Activated CD4-positive, CD25-positive, alpha-beta regulatory T cell treated with anti-CD3 and anti-CD28 coated beads, Interleukin-2, amount 50 U/mL, for 72 hours (primary cell): Measurements from ENCODE around the gene SLIT1.
"Not testable (repeated sequence)": the region's sequence is repeated elsewhere in the genome, so short reads cannot be mapped to it uniquely, and the experiment has no call there.

ENCODE experiments used
- DNase-seq: peaks from one replicate; pipeline ENCODE4 v3.0.0; 2021

SLIT1 gene

DNA sequence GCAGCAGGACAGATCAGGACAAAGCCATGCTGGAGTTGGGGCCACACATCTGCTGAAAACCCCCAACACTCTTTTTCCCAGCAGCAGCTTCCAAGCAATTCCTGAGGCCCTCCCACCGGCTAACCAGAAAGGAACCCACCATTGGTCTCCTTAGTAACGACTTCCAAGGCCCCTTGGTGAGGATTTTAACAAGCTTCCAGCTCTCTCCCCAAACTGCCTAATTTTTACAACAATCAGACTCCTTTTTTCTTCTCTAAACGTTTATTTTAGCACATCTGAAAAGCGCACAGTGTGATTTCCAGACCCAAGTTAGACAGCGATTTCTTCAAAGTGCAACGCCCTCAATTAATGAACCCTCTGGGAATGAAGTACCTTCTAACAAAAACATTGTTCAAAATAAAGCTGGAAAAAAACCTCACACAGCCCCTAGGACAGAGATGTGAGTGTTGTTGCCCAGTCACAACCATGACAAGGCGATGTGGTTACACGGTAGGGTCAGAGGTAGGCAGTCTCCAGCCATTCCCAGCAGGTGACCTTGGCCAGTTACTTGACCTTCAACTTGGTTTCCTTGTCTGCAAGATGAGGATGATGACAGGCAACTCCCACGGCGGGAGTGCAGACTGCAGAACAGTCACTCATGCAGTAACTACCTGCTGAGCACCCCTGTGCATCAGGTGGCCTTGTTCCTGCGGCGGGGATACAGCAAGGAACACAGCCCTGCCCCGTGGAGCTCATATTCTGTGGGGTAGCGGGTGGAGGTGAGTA is 82.3 kb downstream of the SLIT1 start:
- no peak for DNase-seq

DNA sequence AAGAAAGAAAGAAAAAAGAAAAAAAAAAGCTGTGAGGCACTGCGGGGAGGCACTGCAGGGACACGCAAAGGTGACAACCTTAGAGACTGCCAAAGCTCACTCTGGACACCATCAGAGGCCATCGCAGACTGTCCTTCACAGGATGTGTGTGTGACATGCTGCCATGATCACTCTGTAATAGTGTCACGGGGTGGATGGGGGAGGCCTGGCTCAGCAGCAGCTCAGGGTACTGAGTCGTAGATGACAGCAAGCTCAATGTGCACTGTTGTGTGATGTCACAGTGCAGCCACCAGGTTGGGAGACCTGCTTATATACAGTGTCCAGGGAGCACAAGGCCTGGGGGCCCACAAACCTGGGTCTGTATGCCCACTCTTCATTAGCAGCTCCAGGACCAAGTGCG is 83.3 kb downstream of the SLIT1 start:
- DNase-seq: no peak

DNA sequence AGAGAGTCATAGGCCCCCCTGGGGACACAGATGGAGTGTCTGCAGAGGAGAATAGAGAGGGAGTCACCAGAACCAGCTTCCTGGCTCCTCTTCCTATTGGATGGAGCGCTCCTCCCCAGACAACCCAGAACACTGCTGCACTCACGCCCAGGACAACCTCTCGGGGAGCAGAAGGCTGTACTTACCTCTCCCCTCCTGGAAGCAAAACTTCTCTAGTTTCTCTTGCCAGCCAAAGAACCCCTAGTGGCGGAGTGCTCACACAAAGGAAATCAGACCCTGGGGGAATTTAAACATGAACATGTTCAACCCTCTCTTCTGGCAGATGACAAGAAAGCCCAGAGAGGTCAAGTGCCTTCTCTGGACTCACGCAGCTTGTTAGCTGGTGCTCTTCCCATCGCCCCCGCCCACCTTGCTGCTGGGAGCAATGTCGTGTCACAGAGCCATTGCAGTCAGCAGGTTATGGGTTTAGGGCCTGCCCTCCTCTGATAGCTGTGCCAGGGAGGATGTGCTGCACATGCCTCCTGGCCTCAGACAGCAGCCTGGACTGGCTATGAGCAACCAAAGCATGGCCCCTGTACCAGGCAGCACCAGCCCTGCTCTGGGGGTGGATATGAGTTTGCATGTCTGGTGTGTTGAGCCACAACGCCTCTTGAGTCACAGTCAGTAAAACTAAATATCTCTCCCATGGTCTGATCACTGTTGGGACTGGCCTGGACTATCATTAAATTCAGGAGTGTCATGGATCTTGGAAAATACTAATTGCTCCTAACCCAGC is 84.4 kb downstream of the SLIT1 start:
- DNase-seq: no peak

DNA sequence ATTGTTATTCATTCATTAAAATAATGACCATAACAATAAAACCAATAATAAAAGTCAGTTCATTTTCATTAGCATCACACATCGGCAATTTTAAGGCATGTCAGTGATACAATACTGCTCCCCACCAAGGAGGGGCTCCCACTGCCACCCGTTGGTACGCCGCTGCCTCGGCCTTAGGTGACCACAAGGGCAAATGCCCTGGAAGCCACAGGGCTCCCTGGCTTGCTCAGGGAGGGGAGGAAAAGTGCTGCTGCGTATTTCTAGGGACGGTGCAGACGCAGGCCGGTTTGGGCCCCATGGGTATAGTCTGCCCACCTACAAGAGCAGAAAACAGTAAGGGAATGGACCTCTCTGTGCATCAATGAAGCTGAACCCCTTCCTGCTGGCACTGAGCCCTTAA is 85.1 kb downstream of the SLIT1 start:
- no peak for DNase-seq

DNA sequence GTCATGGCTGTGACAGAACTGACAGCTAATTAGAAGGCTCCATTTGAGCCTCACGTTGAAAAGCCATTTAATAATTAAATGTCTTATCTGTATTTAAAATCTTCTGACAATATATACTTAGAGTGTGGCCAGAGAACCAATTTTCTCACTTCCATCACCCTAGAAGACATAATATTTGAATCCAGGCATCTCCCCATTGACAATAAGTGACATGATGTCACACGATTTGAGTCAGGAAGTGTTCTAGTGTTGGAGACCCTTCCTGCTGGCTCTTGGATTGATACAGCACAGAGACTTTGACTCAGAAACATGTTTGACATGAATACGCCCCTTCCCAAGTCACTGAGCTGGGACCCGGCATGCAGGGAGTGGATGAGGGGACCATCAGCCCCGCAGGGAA is 85.9 kb downstream of the SLIT1 start:
- DNase-seq: no peak

DNA sequence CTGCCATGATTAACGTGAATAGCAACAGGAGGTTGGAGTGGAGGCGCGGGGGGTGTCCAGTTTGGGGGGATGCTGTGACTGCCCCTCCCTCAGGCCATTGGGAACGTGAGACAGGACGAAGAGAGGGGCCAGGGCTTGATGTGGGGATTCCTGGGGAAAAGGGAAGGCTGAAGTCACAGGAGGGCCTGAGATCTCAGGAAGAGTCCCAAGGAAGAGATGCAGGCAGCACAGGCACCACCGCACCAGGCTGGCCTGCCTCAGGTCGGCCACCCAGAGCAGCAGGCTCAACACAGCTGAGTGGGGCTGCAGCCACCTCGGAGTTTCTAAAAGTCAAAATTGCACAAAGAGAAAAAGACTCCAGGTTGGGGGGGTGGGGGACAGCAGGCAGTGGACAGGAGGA is 86.7 kb downstream of the SLIT1 start:
- no peak for DNase-seq

DNA sequence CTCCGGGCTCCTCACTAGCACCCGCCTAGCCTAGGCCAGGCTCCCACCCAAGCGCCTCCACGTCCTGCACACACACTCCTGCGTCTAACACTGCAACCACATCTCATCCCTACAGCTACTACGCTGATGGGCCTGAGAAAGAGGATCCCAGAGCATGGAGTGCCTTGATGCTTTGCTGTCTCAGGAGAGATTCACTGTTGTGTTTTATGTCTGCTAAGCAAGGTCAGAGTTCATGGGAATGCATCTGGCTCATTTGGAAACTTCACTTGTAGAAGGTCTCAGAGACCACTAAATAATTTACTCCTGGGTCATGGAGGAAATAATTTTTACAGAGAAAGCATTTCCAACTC is 88.7 kb downstream of the SLIT1 start:
- DNase-seq: no peak

DNA sequence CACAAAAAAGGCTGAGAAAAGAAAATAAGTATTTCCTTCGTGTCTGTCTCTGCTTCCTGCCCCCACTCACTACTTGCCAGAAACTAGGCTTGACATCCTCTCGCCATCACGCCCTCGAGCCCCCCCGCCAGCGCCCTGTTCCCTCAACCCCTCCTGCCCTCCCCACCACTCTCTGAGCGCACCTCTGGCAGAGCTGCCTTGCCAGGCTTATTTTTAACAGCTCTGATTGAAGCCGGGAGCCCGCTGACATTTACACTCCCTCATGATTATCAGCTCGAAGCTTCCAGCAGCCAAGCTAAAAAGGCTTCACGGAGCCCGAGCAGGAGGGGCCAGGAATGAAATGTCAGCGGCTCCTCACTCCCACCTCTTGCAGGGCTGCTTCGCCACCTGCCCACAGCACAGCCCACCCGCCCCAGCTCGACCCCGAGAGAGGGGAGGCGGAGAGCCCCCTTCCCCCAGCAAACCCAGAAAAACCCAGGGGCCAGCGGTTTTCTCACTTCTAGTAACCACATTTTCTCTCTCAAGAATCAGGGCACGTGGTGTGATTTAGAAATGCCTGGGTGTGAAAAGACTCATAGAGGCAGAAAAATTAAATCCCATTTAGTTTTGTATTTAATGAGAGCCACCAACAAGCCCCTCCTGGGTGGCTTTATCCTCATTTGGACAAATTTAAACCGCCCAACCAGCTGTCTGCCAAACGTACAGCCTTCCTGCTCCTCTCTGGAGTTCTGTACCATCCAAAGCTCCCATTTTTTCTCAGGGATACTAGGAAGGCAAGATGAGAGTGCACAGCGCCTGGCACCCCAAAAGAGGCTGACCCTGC is 89.3 kb downstream of the SLIT1 start:
- DNase-seq: no peak

DNA sequence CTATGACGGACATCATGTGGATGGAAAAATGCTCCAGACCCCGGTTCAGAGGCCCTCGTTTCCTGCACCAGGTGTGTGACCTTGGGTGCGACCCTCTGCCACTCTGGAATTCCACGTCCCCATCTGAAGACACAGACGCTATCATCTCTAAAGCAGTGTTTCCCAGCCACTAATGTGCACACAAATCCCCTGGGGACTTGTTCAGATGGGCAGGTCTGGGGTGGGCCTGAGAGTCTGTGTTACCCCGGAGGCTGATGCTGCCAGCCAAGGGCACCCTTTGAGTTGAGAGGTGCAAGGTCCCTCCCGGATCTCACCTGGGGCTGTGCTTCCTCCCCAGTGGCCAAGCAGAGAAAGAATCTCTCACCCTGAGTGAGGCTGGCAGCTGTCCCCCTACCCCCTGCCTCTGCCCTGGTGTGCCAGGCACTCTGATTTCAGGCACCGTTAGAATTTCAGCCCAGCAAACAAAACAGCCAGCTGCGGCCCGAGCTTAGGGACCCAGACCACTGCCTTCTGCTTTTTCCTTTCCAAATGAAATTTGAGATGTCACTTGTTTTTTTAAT is 90.0 kb downstream of the SLIT1 start:
- DNase-seq: no peak

DNA sequence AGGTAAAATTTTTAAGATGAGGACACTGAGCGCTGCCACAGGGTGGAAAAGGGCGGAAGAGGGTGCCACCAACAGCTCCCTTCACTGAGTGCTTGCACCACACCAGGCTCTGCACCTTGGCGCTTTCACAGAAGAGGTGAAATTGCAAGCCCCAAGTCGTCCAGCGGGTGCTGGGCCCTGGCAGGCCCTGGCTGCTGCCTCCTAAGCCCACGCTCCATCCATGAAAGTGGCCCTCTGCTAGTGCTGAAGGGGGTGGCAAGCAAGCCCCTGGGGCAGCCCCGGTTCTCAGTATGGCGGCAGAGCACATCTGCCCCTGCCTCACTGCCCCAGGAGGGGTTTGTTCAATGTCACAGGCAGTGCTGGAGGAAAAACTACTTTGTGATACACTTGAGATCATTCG is 95.1 kb downstream of the SLIT1 start:
- DNase-seq: no peak

DNA sequence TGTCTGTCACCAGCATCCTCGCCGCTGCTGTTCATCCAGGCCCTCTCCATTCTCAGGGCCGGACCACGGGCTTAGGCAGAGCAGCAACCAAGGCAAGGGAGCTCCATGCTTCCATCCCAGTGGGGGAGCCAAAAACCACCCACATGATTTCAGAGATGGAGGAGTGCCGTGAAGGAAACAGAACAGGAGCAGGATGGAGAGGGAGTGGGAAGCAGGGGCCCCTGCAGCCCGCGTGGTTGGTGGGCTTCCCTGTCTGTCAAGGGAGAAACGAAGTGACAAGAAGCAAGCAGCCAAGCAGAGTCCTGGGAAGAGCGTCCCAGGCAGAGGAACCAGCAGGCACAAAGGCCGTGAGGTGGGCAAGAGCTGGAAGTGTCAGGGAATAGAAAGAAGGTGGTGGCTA is 95.7 kb downstream of the SLIT1 start:
- no peak for DNase-seq

DNA sequence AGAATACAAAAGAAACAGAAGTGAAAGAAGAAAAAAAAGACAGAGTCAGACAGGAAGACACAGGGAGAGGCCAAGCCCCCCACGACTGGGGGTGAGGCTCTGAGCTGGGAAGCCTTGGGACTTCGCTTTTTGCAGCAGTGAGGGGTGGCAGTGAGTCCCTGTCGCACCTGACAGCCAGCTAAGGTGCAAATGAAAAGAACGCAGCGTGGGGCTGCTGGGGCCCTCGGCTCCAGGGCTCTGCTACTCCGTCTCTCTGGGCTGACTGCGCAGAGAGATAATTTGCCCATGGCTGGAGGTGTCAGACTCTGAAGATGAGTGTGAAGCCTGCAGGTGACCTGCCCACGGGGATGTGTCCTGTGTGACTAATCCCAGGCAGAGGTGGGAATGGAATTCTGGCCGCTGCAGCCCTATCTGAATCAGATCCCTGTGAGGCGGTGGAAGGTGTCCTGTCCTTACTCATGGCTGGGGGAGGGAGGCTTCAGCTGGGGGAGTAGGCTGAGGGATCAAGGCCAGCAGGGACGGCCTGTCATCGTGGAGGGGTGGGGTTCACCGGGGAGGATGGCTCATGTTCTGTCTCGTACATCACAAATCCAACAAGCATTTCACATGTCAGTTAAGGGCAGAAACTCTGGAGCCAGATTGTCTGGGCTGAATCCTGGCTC is 96.4 kb downstream of the SLIT1 start:
- no peak for DNase-seq

DNA sequence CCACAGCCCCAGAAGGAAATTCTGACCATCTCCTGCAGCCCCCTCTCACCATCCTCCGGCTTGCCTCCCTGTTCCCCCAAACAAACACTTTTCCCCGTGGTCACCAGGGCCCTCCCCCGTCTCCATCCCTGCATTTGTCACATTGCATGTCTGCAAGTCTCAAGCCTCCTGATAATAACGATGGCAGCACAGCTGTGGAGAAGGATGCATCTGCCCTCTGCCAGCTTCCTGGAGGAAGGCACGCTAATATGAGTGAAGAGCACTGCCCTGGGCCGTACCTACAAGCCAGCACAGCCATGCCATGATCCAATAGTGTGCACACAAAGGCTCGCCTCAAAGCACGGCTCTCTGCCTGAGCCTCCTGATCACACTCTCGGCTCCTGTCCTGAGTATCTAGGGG is 98.5 kb downstream of the SLIT1 start:
- DNase-seq: no peak

DNA sequence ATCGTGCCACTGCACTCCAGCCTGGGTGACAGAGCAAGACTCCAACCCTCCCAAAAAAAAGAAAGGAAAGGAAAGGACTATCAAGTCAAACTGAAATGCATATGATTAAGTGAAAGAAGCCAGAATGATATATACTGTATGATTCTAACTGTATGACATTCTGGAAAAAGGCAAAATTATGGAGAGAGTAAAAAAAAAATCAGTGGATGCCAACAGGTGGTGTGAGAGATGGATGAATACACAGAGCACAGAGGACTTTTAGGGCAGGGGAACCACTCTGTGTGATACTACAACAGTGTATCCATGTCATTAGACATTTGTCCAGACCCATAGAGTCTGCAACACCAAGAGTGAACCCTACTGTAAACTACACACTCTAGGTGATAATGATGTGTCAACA is 99.2 kb downstream of the SLIT1 start:
- no peak for DNase-seq

DNA sequence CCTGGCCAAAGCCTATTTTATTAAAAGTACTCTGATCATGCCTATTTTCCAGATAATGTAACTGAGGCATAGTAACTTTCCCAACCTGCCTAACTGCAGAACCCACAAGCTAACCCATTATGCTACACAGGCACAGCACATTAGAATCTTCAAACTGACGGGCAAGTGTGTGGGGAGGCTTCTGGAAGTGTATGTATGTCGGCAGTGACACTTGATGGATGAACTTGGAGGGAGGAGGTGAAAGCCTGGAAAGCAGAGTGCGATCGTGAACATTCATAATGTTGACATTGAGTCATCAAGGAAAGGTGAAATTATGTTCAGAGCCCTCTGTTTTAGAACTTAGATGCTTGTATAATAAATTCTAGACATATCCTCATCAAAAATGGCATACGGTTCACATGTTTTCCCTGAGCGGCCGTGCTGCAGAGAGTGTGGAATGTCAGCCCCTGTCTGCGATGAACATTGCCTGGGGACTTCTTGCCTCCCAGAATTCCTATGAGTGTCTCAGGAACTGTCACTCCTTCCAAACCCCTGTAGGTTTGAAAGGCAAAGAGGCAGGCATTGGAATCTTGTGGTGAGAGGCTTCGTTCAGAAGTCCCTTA is 102.4 kb downstream of the SLIT1 start:
- no peak for DNase-seq

DNA sequence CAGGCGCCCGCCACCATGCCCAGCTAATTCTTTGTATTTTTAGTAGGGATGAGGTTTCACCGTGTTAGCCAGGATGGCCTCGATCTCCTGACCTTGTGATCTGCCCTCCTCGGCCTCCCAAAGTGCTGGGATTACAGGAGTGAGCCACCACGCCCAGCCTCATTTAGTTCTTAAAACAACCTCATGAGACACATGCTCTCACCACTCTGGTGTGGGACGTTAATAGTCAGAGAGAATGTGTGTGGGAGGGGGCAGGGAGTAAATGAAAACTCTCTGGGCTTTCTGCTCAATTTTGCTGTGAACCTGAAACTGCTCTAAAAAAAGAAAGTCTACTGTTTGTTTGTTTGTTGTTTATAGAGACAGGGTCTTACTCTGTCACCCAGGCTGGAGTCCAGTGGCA is 103.2 kb downstream of the SLIT1 start:
- DNase-seq: not testable (repeated sequence)

DNA sequence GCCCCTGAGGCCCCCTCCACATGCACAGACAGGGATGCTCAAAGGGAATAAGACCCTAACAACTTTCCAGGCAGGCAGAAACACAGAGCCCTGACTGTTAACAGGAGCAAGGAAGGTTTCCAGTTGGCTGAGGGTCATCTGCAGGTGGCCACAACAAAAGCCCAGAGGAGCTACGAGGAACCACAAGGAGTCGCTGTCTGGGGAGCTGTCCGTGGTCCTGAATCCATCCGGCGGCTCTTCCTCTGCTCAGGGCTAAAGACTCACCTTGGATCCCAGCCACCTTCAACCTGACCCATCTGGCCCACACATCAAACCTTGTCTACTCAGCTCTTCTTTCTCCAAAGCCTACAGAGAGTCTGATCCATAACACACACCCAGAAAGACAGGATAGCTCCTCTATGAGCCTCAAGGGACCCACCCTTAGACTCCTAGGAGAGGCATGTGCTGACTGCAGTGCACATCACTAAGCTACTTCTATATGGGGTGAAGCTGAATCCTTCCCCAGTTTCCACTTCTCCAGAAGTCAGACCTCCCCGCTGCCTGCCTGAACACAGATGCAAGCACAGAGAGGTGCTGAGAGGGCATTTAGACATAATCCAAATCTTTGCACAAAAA is 104.0 kb downstream of the SLIT1 start:
- peak; percentile 61 for DNase-seq

DNA sequence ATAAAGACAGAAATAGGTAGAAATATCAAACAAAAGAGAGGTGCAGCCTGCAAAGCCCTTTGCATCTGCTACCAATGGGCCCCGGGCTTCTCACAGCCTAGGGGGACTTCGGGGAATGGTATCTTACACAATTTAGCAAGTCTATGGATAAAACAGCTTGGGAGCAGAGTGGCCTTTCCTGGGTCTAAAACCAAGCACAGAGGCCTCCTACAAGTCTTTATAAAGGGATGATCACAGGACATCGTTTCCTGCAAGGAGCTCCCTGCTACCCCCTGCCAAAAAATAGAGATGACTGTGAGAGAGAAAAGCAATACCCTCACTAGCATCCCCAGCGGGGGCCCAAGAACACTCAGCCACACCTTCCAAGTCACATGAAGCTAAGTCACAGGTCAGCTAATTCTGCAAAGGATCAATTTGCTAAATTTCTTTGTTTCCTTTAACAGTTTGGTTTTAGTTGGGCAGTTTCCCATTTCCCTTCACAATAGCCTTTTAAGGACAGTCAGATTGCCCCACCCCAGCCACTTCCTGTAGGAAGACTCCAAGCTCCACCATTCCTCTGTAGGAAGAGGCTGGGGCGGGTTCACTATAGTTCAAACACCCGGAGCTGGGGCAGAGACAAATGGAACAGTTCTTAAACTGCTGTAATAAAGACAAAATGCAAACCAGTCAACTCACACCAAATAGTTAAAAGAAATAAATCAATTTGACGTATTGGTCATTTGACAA is 105.5 kb downstream of the SLIT1 start:
- no peak for DNase-seq

DNA sequence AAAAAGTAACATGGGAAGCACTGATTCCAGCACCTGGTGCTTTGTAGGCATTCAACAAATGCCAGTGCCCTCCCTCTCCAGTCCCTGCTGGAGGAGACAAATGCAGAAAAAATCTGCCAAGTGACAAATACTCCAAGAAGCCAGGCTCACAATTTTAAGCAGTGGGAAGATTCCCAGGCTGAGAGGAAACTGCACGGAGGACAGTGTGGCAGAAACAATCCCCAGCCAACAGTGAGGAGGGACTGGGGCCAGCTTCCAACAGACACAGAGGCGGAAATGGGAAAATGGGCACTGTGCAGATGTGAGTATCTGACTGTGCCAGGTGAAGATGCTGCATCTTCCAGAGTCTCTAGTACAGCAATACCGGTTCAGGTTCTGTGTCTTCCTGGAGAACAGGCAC is 106.3 kb downstream of the SLIT1 start:
- no peak for DNase-seq

DNA sequence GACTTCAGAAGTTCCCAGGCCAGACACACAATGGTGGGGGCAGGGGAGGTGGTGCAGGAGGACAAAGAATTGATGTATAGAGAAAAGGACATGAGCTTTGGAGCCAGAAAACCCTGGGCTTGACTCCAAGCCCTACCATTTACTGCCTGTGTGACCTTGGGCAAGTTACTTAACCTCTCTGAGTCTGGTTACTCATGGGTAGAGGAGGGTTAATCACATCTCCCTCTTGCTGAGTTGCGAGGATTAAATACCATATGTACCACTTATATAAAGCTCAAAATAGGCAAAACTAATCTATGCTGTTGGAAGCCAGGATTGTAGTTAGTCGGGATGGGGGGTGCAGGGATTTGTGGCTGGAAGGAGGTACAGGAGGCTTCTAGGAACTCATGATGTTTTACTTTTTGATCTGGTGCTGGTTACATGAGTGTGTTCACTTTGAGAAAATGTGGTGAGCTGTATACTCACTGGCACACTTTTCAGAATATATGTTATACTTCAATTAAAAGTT is 106.8 kb downstream of the SLIT1 start:
- DNase-seq: no peak
